Mammary epithelial cell (primary cell): ENCODE results near the gene PIK3C2B.

Experiments used
- EZH2 ChIP-seq: IDR thresholded peaks from 2 replicates; pipeline ENCODE4 v1.6.1; 2012; ENCODE audit warnings: low read length, inconsistent platforms, borderline replicate concordance
- TF ChIP-seq, protein P1 (sequence below), 2 donors: IDR thresholded peaks in 1 of 2; conservative IDR thresholded peaks in 1 of 2; 2 replicates each; pipeline ENCODE4 v1.5.1; 2011 to 2012; ENCODE audit warnings: inconsistent platforms in 2 of 2, low read length in 2 of 2, mild to moderate bottlenecking in 2 of 2, control low read depth in 1 of 2, low read depth in 1 of 2; ENCODE audit not compliant: insufficient read depth in 1 of 2; ENCODE audit errors: extremely low read depth in 1 of 2

GRCh38 chr1:204506969-204507316 lies 12.3 kb upstream of the PIK3C2B start:
- TF ChIP-seq, protein P1, sequence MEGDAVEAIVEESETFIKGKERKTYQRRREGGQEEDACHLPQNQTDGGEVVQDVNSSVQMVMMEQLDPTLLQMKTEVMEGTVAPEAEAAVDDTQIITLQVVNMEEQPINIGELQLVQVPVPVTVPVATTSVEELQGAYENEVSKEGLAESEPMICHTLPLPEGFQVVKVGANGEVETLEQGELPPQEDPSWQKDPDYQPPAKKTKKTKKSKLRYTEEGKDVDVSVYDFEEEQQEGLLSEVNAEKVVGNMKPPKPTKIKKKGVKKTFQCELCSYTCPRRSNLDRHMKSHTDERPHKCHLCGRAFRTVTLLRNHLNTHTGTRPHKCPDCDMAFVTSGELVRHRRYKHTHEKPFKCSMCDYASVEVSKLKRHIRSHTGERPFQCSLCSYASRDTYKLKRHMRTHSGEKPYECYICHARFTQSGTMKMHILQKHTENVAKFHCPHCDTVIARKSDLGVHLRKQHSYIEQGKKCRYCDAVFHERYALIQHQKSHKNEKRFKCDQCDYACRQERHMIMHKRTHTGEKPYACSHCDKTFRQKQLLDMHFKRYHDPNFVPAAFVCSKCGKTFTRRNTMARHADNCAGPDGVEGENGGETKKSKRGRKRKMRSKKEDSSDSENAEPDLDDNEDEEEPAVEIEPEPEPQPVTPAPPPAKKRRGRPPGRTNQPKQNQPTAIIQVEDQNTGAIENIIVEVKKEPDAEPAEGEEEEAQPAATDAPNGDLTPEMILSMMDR (conservative IDR thresholded peaks at IDR 0.05 in 1 of 2, IDR thresholded peaks at IDR 0.05 in 1 of 2; ENCODE audit: extremely low read depth in 1 of 2, insufficient read depth in 1 of 2, low read depth in 1 of 2, low read length in 2 of 2), result no peak
- no peak for TF ChIP-seq EZH2
